GM12801 (cell line): ENCODE data around the gene RXYLT1.

Source experiments
- TF ChIP-seq, protein P1 (sequence below): IDR thresholded peaks from one replicate; pipeline ENCODE4 v1.5.1; 2011; ENCODE audit warnings: control low read depth; ENCODE audit not compliant: insufficient read length; ENCODE audit errors: extremely low read depth

RXYLT1 gene

GRCh38 chr12:63802012-63802608, 22.4 kb downstream of the RXYLT1 start:
- TF ChIP-seq, protein P1, sequence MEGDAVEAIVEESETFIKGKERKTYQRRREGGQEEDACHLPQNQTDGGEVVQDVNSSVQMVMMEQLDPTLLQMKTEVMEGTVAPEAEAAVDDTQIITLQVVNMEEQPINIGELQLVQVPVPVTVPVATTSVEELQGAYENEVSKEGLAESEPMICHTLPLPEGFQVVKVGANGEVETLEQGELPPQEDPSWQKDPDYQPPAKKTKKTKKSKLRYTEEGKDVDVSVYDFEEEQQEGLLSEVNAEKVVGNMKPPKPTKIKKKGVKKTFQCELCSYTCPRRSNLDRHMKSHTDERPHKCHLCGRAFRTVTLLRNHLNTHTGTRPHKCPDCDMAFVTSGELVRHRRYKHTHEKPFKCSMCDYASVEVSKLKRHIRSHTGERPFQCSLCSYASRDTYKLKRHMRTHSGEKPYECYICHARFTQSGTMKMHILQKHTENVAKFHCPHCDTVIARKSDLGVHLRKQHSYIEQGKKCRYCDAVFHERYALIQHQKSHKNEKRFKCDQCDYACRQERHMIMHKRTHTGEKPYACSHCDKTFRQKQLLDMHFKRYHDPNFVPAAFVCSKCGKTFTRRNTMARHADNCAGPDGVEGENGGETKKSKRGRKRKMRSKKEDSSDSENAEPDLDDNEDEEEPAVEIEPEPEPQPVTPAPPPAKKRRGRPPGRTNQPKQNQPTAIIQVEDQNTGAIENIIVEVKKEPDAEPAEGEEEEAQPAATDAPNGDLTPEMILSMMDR, result no peak

DNA sequence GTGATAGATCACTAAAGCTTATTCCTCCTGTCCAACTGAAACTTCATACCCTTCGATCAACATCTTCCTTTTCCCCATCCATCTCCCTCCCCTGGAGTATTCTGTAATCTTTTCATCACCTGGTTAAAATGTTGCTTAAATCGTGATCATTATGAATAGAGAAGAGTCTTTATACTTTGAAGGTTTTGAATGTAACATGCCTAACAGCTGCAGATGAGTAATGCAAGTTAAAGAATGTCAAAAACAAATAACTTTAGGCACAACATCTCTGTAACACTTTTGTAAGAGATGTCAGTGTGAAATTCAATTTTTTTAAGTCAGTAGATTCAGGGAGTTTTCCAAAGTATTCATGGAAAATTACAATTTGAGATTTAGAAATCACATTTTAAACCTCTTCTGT, 25.0 kb downstream of the RXYLT1 start:
- TF ChIP-seq, protein P1, result no peak

- TF ChIP-seq, protein P1, result no peak
Observed at GRCh38 chr12:63805704-63806672, 26.3 kb downstream of the RXYLT1 start.

GRCh38 chr12:63808631-63809030, 28.9 kb downstream of the RXYLT1 start:
- TF ChIP-seq, protein P1, result no peak

GRCh38 chr12:63809566-63809965, 29.9 kb downstream of the RXYLT1 start:
- TF ChIP-seq, protein P1, result no peak

GRCh38 chr12:63811334-63811733, 31.6 kb downstream of the RXYLT1 start:
- TF ChIP-seq, protein P1, result no peak

DNA sequence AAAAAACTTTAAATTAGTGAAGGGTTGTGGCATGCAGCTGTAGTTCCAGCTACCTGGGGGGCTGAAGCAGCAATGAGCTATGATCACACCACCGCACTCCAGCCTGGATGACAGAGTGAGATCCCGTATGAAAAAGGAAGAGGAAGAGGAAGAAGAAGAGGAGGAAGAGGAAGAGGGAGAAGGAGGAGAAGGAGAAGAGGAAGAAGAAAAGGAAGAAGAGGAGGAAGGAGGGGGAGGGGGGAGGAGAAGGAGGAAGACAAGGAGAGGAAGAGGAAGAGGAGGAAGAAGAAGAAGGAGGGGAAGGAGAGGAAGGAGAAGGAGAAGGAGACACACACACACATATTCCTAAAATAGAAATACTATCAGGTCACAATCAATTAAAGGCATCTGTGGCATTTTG, 32.0 kb downstream of the RXYLT1 start:
- TF ChIP-seq, protein P1, result no peak
